ENCODE results near the gene GBP3. TPM values are rescaled to one million over a fixed set of nuclear protein-coding genes. Genes with fewer than 3 reads are reported as not detected.

Gene GBP3
- polyA plus RNA-seq, 1 of the 3 experiments (the other 2 are of a cell fraction), result 8.5 TPM

- H3K27ac ChIP-seq (ENCODE audit: low read depth in 2 of 2, low read length in 1 of 2), result no peak overlapping the region
- TF ChIP-seq TCF12 (IDR thresholded peaks at IDR 0.05) (no peak), IRF3 (IDR thresholded peaks at IDR 0.05; ENCODE audit: low read depth, low read length) (no peak), SIN3A (IDR thresholded peaks at IDR 0.05; ENCODE audit: borderline replicate concordance, low read depth, low read length) (no peak), CHD2 (IDR thresholded peaks at IDR 0.05; ENCODE audit: low read length, partially characterized antibody) (no peak), GATA2 (CRISPR knock-in tag; IDR thresholded peaks at IDR 0.05) (no peak), RFX5 (IDR thresholded peaks at IDR 0.05; ENCODE audit: low read length) (no peak), TAF1 (IDR thresholded peaks at IDR 0.05; ENCODE audit: borderline replicate concordance, low read depth, low read length) (no peak), USF2 (IDR thresholded peaks at IDR 0.05; ENCODE audit: borderline replicate concordance, low read depth, low read length) (no peak), ZBTB33 (IDR thresholded peaks at IDR 0.05; ENCODE audit: borderline replicate concordance, low read depth) (no peak), FOXJ3 (CRISPR knock-in tag; IDR thresholded peaks at IDR 0.05) (no peak), FOXM1 (IDR thresholded peaks at IDR 0.05; ENCODE audit: low read depth) (no peak)
- H4K20me1 ChIP-seq (ENCODE audit: insufficient read depth), result no peaks in the 10 kb centered on the region
- no peak overlapping the region for H3K9ac ChIP-seq
- WGBS (ENCODE audit: low lambda C conversion rate), result 42% methylated on average over 1 of the region's 1 CpG
- no peak overlapping the region for H3K4me2 ChIP-seq
- peaks cover 54 to 73% of the 10 kb centered on the region in 2 experiments for H3K36me3 ChIP-seq (replicated peaks in 1 of 2; ENCODE audit: control insufficient read depth in 1 of 2, insufficient read depth in 2 of 2, low read length in 1 of 2)
- DNase-seq, result no peak
- H3K27me3 ChIP-seq (ENCODE audit: insufficient read depth), result no peaks in the 10 kb centered on the region
- no peaks in the 10 kb centered on the region for H3K79me2 ChIP-seq (ENCODE audit: insufficient read depth)
- POLR2A ChIA-PET, result no interaction called here
- no peak overlapping the region for H3K4me3 ChIP-seq (ENCODE audit: low read depth in 2 of 2, low read length in 1 of 2)
- no peak overlapping the region for H2AFZ ChIP-seq (ENCODE audit: low read depth)
- no peaks in the 10 kb centered on the region for H3K9me3 ChIP-seq
- H3K4me1 ChIP-seq (ENCODE audit: control insufficient read depth in 1 of 2, insufficient read depth in 2 of 2, low read depth in 1 of 2, low read length in 1 of 2), result peaks cover 0 to 3% of the 10 kb centered on the region in 2 experiments; a peak in 1 of 4 replicates
- peaks cover 11% of the 10 kb centered on the region for H3F3A ChIP-seq (replicated peaks; ENCODE audit: insufficient read depth)
- no peaks in the 10 kb centered on the region for H3K9me2 ChIP-seq
- CTCF ChIA-PET, result interaction anchor here (0.8 to 2.0 kb wide), 2 partner anchors 13 to 23 kb away, joined by 4 to 6 read pairs; no protein-coding TSS in a partner anchor
Measured at GRCh38 chr1:88961081-88961480, 61.6 kb downstream of the GBP3 start.

Small RNA genes lying within 50 kb of the gene (small RNA-seq; reads per million reads assigned to genes)
- gene RF00019, result 0 reads per million in 7 experiments

Other genes starting within 250 kb of the GBP3 start
- 26.0 and 35.6 TPM in 2 replicates for gene GTF2B, start 131.3 kb downstream of the GBP3 start, polyA plus RNA-seq (2012; rRNA removed)
- 20.8 and 24.4 TPM in 2 replicates for gene KYAT3, start 30.2 kb downstream of the GBP3 start, polyA plus RNA-seq (2012; rRNA removed)
- 3.3 and 3.6 TPM in 2 replicates for gene RBMXL1, start 30.2 kb downstream of the GBP3 start, polyA plus RNA-seq (2012; rRNA removed)
- 6.9 and 7.4 TPM in 2 replicates for gene GBP1, start 42.3 kb upstream of the GBP3 start, polyA plus RNA-seq (2012; rRNA removed)
- gene GBP2, start 103.2 kb upstream of the GBP3 start, polyA plus RNA-seq (2012; rRNA removed), result 8.7 and 10.2 TPM in 2 replicates
- not detected in 2 replicates for gene GBP7, start 153.1 kb upstream of the GBP3 start, polyA plus RNA-seq (2012; rRNA removed)
- gene GBP4, start 176.1 kb upstream of the GBP3 start, polyA plus RNA-seq (2012; rRNA removed), result 0.02 TPM in 1 of 2 replicates, not detected in the other
- 0.08 TPM in 2 replicates for gene GBP5, start 250.0 kb upstream of the GBP3 start, polyA plus RNA-seq (2012; rRNA removed)

Data from SK-N-SH (cell line).